Measurements from ENCODE around the gene CAPRIN1.

The CAPRIN1 gene

GRCh38 chr11:34146866-34147265, 95.3 kb downstream of the CAPRIN1 start:
- DNase-seq = no peak

- DNase-seq = no peak
Observed at GRCh38 chr11:34147581-34147980, 96.0 kb downstream of the CAPRIN1 start.

- DNase-seq = no peak
Observed at GRCh38 chr11:34148504-34149165, 97.1 kb downstream of the CAPRIN1 start.

GRCh38 chr11:34149274-34149673, 97.7 kb downstream of the CAPRIN1 start:
- no peak for DNase-seq

GRCh38 chr11:34149786-34150185, 98.3 kb downstream of the CAPRIN1 start:
- no peak for DNase-seq

- DNase-seq = no peak
Observed at GRCh38 chr11:34150494-34151151, 99.1 kb downstream of the CAPRIN1 start.

Measured in NCI-H1436 (cell line).